ENCODE results near the gene HSPA1B.
A peak's percentile ranks its signal among the peaks of the same experiment; 100 is the strongest.

Gene HSPA1B

DNA sequence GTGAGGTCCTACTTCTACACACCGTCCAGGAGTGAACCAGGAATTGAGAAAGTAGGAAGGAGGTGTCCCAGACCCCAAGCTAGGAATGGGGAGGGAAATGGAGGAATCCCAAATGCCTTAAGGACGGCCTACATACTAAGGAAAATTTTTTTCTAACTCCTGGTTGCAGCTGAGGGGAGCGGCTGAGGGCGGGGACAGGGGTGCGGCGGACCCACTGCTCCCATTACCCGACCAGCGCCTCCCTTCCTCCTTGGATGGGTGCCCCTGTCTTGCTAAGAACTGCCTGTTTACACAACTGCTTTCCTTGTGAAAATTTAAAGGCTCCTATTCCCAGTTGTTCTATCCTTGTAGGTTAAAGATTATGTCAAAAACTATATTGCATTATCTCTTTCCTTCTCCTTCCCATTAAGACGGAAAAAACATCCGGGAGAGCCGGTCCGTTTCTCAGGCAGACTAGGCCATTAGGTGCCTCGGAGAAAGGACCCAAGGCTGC lies 699 bp upstream of the HSPA1B start:
- peak overlapping the region; percentile 50 for H3K4me3 ChIP-seq (ENCODE audit: low read depth, low read length)
- ChIA-PET CTCF (interaction anchor here (0.9 to 2.4 kb wide), 6 partner anchors 10 to 145 kb away, joined by 3 to 11 read pairs (median 4); partner anchors contain the start of genes LY6G5C and VARS1), POLR2A (interaction anchor here (0.6 to 2.3 kb wide), 35 partner anchors 9 to 285 kb away, joined by 3 to 45 read pairs (median 5); partner anchors contain the start of genes ABHD16A, BAG6, C6orf47 and CLIC1)
- no peak for DNase-seq (ENCODE audit: low read depth, low spot score)
- TF ChIP-seq CTCF (IDR thresholded peaks at IDR 0.05; ENCODE audit: insufficient read depth, low read length, missing control alignments) = no peak

GRCh38 chr6:31829633-31830283 lies 2.2 kb downstream of the HSPA1B start:
- ChIA-PET POLR2A (interaction anchor here (0.6 to 1.8 kb wide), 13 partner anchors 9 to 715 kb away, joined by 3 to 14 read pairs (median 3); partner anchors contain the start of genes ABHD16A, ATP6V1G2, DDAH2 and HSPA1A), CTCF (interaction anchor here (0.8 to 5.1 kb wide), 23 partner anchors 9 to 267 kb away, joined by 3 to 60 read pairs (median 4); partner anchors contain the start of genes C6orf47, CLIC1, DDAH2 and HSPA1A)
- DNase-seq (ENCODE audit: low read depth, low spot score) = no peak
- peak overlapping the region; percentile 71 for H3K4me3 ChIP-seq (ENCODE audit: low read depth, low read length)
- no peak for TF ChIP-seq CTCF (IDR thresholded peaks at IDR 0.05; ENCODE audit: insufficient read depth, low read length, missing control alignments)

DNA sequence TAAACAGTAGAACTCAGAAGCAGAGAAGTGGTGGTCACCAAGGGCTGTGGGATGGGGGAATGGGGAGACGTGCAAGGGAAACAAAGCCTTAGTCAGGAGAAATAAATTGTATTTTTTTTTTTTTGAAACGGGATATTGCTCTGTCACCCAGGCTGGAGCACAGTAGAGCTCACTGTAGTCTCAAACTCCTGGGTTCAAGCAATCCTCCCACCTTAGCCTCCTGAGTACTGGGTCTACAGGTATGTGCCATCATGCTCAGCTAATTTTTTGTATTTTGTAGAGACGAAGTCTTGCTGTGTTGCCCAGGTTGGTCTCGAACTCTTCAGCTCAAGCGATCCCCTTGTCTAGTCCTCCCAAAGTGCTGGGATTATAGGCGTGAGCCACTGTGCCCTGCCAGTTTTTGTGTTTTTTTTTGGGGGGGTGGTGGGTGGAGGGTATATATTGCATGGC lies 3.4 kb downstream of the HSPA1B start:
- TF ChIP-seq CTCF (IDR thresholded peaks at IDR 0.05; ENCODE audit: insufficient read depth, low read length, missing control alignments) = no peak
- no peak for DNase-seq (ENCODE audit: low read depth, low spot score)
- POLR2A ChIA-PET = interaction anchor here (0.5 to 1.8 kb wide), 5 partner anchors 16 to 145 kb away, joined by 3 to 14 read pairs (median 5); partner anchors contain the start of genes DDAH2, HSPA1A, HSPA1L and LSM2
- CTCF ChIA-PET = interaction anchor here (0.6 to 5.1 kb wide), 17 partner anchors 8 to 151 kb away, joined by 3 to 60 read pairs (median 5); partner anchors contain the start of genes DDAH2, HSPA1A, HSPA1L and LSM2
- H3K4me3 ChIP-seq (ENCODE audit: low read depth, low read length) = peak overlapping the region; percentile 71

DNA sequence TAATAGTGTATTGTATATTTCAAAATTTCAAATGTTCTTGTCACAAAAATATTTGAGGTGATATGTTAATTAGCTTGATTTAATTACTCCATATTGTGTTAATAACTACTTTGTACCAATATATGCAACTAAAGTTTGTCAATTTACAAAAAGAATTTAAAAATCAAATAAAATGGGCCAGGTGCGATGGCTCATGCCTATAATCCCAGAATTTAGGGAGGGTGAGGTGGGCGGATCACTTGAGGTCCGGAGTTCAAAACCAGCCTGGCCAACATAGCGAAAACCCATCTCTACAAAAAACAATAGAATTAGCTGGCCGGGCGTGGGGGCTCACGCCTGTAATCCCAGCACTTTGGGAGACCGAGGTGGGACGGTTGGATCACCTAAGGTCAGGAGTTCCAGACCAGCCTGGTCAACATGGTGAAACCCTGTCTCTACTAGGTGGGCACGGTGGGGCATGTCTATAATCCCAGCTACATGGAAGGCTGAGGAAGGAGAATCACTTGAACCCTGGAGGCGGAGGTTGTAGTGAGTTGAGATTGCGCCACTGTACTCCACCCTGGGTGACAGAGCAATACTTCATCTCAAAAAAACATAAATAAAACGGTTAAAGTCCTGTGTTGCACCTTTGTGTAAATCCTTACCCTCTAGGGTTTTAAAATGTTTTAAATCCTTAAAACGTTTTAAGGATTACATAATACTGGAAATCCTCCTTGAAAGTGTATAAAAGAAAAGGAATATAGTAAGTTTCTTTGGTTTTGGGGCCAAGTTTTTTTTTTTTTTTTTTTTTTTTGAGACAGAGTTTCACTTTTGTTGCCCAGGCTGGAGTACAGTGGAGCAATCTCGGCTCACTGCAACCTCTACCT lies 4.0 kb downstream of the HSPA1B start:
- no peak for TF ChIP-seq CTCF (IDR thresholded peaks at IDR 0.05; ENCODE audit: insufficient read depth, low read length, missing control alignments)
- DNase-seq (ENCODE audit: low read depth, low spot score) = no peak
- CTCF ChIA-PET = interaction anchor here (0.9 to 5.1 kb wide), 8 partner anchors 33 to 152 kb away, joined by 3 to 60 read pairs (median 9); partner anchors contain the start of genes DDAH2 and LY6G5C
- POLR2A ChIA-PET = interaction anchor here (0.5 to 1.8 kb wide), 3 partner anchors 79 to 146 kb away, joined by 3 to 14 read pairs (median 3); partner anchors contain the start of gene DDAH2
- H3K4me3 ChIP-seq (ENCODE audit: low read depth, low read length) = peak overlapping the region; percentile 71; the same call in 1 of the 2 replicates

DNA sequence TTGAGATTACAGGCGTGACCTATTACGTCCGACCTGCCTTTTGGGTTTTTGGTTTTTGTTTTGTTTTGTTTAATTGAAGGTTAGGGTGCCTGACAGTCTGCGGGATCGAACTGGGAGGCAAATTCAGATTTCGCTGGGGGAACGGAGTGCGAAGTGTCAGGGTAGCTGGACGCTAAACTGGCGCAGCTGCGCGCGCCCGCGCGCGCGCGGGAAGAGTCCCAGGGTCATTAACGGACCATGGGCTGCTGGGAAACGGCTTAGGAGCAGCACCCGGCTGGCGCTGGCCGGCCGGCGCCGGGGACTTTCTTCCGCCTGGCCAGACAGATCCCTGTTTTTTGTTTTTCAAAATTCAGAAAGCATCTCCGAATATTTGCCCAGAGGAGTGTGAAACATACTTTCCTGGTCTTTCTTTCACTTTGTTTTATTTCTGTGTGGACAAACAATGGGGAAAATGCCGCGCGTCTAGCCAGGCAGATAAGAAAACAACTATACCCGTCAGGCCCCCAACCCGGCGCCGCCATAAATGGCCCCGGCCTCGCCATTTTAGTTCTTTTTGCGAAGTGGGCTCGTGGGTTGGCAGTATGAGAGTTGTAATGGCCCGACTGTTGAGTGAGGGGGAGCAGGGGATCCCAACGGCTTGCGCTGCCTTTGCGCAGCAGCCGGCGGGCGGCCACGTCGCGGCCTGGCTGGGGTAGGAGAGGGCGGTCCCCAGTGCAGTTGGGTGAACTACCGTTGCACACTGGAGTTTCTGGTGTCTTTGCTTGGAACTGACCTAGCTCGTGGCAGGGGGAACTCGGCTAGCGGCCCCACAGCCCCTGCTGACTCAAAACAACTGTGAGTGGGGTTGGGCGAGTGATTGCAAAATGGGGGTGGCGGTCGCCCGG lies 7.1 kb downstream of the HSPA1B start:
- DNase-seq (ENCODE audit: low read depth, low spot score) = no peak
- CTCF ChIA-PET = interaction anchor here (1.1 to 5.1 kb wide), 3 partner anchors 28 to 106 kb away, joined by 4 to 29 read pairs (median 5); partner anchors contain the start of genes DDAH2 and LSM2
- no peak for TF ChIP-seq CTCF (IDR thresholded peaks at IDR 0.05; ENCODE audit: insufficient read depth, low read length, missing control alignments)
- peak overlapping the region; percentile 93 for H3K4me3 ChIP-seq (ENCODE audit: low read depth, low read length)
- POLR2A ChIA-PET = interaction anchor here (0.6 to 1.1 kb wide), 8 partner anchors 10 to 132 kb away, joined by 3 to 5 read pairs (median 3); partner anchors contain the start of genes ABHD16A, HSPA1L and NEU1
